NCI-H2081 (cell line): Measurements from ENCODE around the gene ABCG2.

ENCODE experiments used
- DNase-seq, 2 experiments: peaks; one replicate each; lab custom pipeline; 2025; lab: John Stamatoyannopoulos, UW

Gene ABCG2

GRCh38 chr4:88063634-88064296 lies 94.7 kb downstream of the ABCG2 start:
- DNase-seq: no peak

GRCh38 chr4:88062843-88063242 lies 95.6 kb downstream of the ABCG2 start:
- no peak for DNase-seq

- no peak for DNase-seq
Observed at GRCh38 chr4:88062311-88062710, 96.1 kb downstream of the ABCG2 start.

- DNase-seq: no peak
Observed at GRCh38 chr4:88060431-88060830, 98.0 kb downstream of the ABCG2 start.

GRCh38 chr4:88059766-88060165 lies 98.7 kb downstream of the ABCG2 start:
- no peak for DNase-seq

- no peak for DNase-seq
Observed at GRCh38 chr4:88058295-88058694, 100.1 kb downstream of the ABCG2 start.

GRCh38 chr4:88054901-88055300 lies 103.5 kb downstream of the ABCG2 start:
- DNase-seq: peak; percentile 7 to 10

- DNase-seq: no peak
Observed at GRCh38 chr4:88054229-88054628, 104.2 kb downstream of the ABCG2 start.

GRCh38 chr4:88045021-88045420 lies 113.4 kb downstream of the ABCG2 start:
- no peak for DNase-seq

GRCh38 chr4:88043586-88044340 lies 114.7 kb downstream of the ABCG2 start:
- no peak for DNase-seq

GRCh38 chr4:88043001-88043400 lies 115.4 kb downstream of the ABCG2 start:
- DNase-seq: no peak

- no peak for DNase-seq
Observed at GRCh38 chr4:88041626-88042025, 116.8 kb downstream of the ABCG2 start.

GRCh38 chr4:88040707-88041106 lies 117.7 kb downstream of the ABCG2 start:
- no peak for DNase-seq
